ENCODE measurements around the gene LDLRAD4.

Gene LDLRAD4

DNA sequence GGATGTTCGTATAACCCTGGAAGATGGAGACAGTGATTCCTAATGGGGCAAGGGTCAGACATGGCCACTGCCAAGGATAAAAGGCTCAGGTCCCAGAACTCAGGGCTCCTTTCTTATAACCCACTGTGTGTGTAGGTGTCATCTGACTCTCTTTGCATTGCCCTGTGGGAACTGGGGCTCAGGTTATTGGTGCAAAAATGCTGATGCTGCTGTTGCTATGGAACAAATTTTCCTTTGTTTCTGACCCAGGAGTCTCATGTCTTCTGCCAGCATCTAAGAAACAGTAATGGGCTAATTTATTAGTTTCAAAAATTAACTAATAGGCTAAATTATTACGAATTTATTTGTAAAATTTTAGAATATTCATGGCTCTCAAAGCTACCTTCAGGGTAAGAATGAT, 24.3 kb upstream of the LDLRAD4 start:
- no peak overlapping the region for H3K4me3 ChIP-seq (ENCODE audit: low read depth in 1 of 5, low read length in 5 of 5)
- no peaks in the 10 kb centered on the region for H3K27me3 ChIP-seq (ENCODE audit: control insufficient read depth in 5 of 5, insufficient read depth in 4 of 5, low read length in 5 of 5)
- no peak overlapping the region for H3K27ac ChIP-seq (ENCODE audit: low read depth, low read length)
- no peak overlapping the region for H3K9ac ChIP-seq (ENCODE audit: low read length in 5 of 5)
- peaks cover 0 to 3% (median 0%) of the 10 kb centered on the region in 5 donors for H3K36me3 ChIP-seq (ENCODE audit: control insufficient read depth in 5 of 5, insufficient read depth in 5 of 5, low read length in 5 of 5)
- peaks cover 0 to 8% (median 2%) of the 10 kb centered on the region in 5 donors for H3K9me3 ChIP-seq (ENCODE audit: control insufficient read depth in 5 of 5, low read length in 5 of 5)
- peaks cover 0 to 21% (median 8%) of the 10 kb centered on the region in 5 donors for H3K4me1 ChIP-seq (ENCODE audit: control insufficient read depth in 5 of 5, insufficient read depth in 5 of 5, low read length in 5 of 5)

DNA sequence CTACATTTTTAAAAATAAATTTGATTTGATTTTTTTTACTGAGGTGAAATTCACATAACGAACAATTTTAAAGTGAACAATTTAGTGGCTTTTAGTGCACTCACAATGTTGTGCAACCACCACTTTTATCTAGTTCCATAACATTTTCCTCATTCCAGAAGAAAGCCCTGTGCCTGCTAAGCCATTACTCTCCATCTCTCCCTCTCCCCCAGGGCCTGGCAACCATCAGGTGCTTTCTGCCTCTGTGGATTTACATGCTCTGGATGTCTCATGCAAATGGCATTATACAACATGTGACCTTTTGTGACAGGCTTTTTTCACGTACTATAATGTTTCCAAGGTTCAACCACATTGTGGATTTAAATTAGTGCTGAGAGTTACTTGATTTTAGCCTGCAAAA, 19.9 kb upstream of the LDLRAD4 start:
- H3K9me3 ChIP-seq (ENCODE audit: control insufficient read depth in 5 of 5, low read length in 5 of 5): peaks cover 0 to 13% (median 9%) of the 10 kb centered on the region in 5 donors
- peaks cover 0 to 3% (median 0%) of the 10 kb centered on the region in 5 donors for H3K36me3 ChIP-seq (ENCODE audit: control insufficient read depth in 5 of 5, insufficient read depth in 5 of 5, low read length in 5 of 5)
- peaks cover 0 to 4% (median 0%) of the 10 kb centered on the region in 5 donors for H3K27me3 ChIP-seq (ENCODE audit: control insufficient read depth in 5 of 5, insufficient read depth in 4 of 5, low read length in 5 of 5)
- no peaks in the 10 kb centered on the region for H3K4me1 ChIP-seq (ENCODE audit: control insufficient read depth in 5 of 5, insufficient read depth in 5 of 5, low read length in 5 of 5)
- no peak overlapping the region for H3K4me3 ChIP-seq (ENCODE audit: low read depth in 1 of 5, low read length in 5 of 5)
- H3K27ac ChIP-seq (ENCODE audit: low read depth, low read length): no peak overlapping the region
- no peak overlapping the region for H3K9ac ChIP-seq (ENCODE audit: low read length in 5 of 5)

DNA sequence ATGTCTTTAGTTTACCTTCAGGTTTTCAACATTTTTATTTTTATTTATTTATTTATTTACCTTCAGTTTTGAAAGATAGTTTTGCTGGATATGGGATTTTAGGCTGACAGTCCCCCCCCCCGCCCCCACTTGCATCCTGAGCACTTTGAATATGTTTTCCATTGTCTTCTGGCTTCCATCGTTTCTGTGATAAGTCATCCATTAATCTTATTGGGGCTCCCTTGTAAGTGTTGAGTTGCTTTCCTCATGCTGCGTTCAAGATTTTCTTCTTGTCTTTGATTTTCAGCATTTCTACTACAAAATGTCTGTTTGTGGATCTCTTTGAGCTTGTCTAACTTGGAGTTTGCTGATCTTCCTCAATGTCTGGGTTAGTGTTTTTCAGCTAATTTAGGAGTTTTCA, 19.4 kb upstream of the LDLRAD4 start:
- H3K27me3 ChIP-seq (ENCODE audit: control insufficient read depth in 5 of 5, insufficient read depth in 4 of 5, low read length in 5 of 5): peaks cover 0 to 4% (median 0%) of the 10 kb centered on the region in 5 donors
- peaks cover 0 to 11% (median 9%) of the 10 kb centered on the region in 5 donors for H3K9me3 ChIP-seq (ENCODE audit: control insufficient read depth in 5 of 5, low read length in 5 of 5)
- no peak overlapping the region for H3K9ac ChIP-seq (ENCODE audit: low read length in 5 of 5)
- no peak overlapping the region for H3K4me3 ChIP-seq (ENCODE audit: low read depth in 1 of 5, low read length in 5 of 5)
- H3K4me1 ChIP-seq (ENCODE audit: control insufficient read depth in 5 of 5, insufficient read depth in 5 of 5, low read length in 5 of 5): no peaks in the 10 kb centered on the region
- H3K36me3 ChIP-seq (ENCODE audit: control insufficient read depth in 5 of 5, insufficient read depth in 5 of 5, low read length in 5 of 5): peaks cover 0 to 3% (median 0%) of the 10 kb centered on the region in 5 donors
- H3K27ac ChIP-seq (ENCODE audit: low read depth, low read length): no peak overlapping the region

DNA sequence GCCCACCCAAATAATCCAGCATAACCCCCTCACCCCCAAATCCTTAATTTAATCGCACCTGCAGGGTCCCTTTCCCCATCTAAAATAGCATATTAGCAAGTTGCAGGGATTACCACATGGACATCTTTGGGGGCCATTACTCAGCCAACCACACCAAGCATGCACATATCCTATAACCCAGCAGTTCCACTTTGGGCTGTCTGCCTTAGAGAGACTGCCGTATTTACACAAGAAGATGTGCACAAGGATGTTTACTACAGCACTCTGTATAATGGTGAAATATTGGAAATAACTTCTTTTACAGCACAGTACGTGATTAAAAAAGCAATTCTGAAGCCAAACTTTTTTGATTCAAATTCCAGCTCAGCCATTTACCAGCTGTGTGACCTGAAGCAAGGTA, 17.3 kb upstream of the LDLRAD4 start:
- peaks cover 0 to 3% (median 0%) of the 10 kb centered on the region in 5 donors for H3K36me3 ChIP-seq (ENCODE audit: control insufficient read depth in 5 of 5, insufficient read depth in 5 of 5, low read length in 5 of 5)
- peaks cover 0 to 4% (median 0%) of the 10 kb centered on the region in 5 donors for H3K27me3 ChIP-seq (ENCODE audit: control insufficient read depth in 5 of 5, insufficient read depth in 4 of 5, low read length in 5 of 5)
- H3K4me3 ChIP-seq (ENCODE audit: low read depth in 1 of 5, low read length in 5 of 5): no peak overlapping the region
- H3K27ac ChIP-seq (ENCODE audit: low read depth, low read length): no peak overlapping the region
- peaks cover 0 to 10% (median 9%) of the 10 kb centered on the region in 5 donors for H3K9me3 ChIP-seq (ENCODE audit: control insufficient read depth in 5 of 5, low read length in 5 of 5)
- no peak overlapping the region for H3K9ac ChIP-seq (ENCODE audit: low read length in 5 of 5)
- peaks cover 0 to 4% (median 0%) of the 10 kb centered on the region in 5 donors for H3K4me1 ChIP-seq (ENCODE audit: control insufficient read depth in 5 of 5, insufficient read depth in 5 of 5, low read length in 5 of 5)

DNA sequence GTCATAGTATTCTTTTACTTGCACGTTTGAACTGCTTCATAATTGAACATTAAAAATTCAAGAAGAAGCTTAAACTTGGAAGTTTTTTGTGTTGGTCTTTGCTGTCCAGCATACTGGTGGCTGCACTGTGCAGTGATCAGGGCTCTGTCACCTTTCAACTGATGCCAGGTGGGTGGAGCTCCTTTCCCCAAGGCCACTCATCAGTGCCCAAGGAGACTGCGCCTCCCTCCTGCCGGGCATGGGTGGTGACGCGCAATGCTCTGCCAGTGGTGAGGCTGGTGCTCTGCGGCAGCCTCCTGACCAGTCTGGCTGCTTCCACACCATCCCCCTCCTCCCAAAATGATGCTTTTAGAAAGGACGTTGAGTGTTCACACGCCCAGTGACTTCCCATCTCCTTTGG, 16.0 kb upstream of the LDLRAD4 start:
- peaks cover 0 to 3% (median 0%) of the 10 kb centered on the region in 5 donors for H3K36me3 ChIP-seq (ENCODE audit: control insufficient read depth in 5 of 5, insufficient read depth in 5 of 5, low read length in 5 of 5)
- peaks cover 0 to 4% (median 0%) of the 10 kb centered on the region in 5 donors for H3K4me1 ChIP-seq (ENCODE audit: control insufficient read depth in 5 of 5, insufficient read depth in 5 of 5, low read length in 5 of 5)
- H3K27me3 ChIP-seq (ENCODE audit: control insufficient read depth in 5 of 5, insufficient read depth in 4 of 5, low read length in 5 of 5): peaks cover 0 to 4% (median 0%) of the 10 kb centered on the region in 5 donors
- peaks cover 0 to 10% (median 9%) of the 10 kb centered on the region in 5 donors for H3K9me3 ChIP-seq (ENCODE audit: control insufficient read depth in 5 of 5, low read length in 5 of 5)
- H3K9ac ChIP-seq (ENCODE audit: low read length in 5 of 5): no peak overlapping the region
- no peak overlapping the region for H3K27ac ChIP-seq (ENCODE audit: low read depth, low read length)
- H3K4me3 ChIP-seq (ENCODE audit: low read depth in 1 of 5, low read length in 5 of 5): no peak overlapping the region

DNA sequence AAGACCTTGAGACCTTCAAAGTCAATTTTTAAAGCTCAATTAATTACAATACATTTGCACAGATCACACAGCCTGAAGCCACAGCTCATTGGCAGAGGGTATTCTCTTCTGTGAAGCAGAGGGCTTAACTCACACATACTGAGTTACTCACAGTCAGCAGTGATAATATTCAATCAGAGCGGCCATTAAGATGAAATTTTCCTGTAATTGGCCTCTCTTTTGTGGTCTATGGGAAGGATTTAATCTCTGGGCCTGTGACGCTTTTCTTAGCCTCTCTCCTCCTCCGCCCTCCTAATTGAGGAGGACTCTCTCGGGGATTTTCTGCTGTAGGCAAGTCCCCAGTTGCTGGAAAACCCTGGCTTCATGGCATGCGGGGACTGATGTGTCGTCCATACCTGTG, 12.3 kb upstream of the LDLRAD4 start:
- peaks cover 0 to 4% (median under 1%) of the 10 kb centered on the region in 5 donors for H3K4me1 ChIP-seq (ENCODE audit: control insufficient read depth in 5 of 5, insufficient read depth in 5 of 5, low read length in 5 of 5)

DNA sequence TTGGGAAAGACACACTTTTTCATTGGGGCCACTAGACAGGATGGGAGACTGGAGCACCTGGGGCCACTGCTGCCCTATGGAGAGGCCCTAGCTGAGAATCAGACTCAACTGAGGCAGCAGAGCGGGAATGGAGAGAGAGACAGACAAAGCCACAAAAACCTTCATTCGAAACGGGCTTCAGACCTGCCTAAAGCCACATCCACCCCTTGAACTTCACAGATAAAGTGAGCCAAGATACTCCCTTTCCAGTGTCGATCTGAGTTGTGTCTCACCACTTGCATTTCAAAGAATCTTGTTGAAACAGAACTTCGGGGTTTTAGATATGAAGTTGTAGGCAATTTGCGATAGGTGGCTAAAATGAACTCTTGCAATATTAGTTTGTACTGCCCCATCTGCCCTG, 11.3 kb upstream of the LDLRAD4 start:
- Histone ChIP-seq H3K4me1 (ENCODE audit: control insufficient read depth in 5 of 5, insufficient read depth in 5 of 5, low read length in 5 of 5) (peaks cover 0 to 6% (median 4%) of the 10 kb centered on the region in 5 donors), H3K9ac (ENCODE audit: low read length in 5 of 5) (no peak overlapping the region), H3K36me3 (ENCODE audit: control insufficient read depth in 5 of 5, insufficient read depth in 5 of 5, low read length in 5 of 5) (no peaks in the 10 kb centered on the region), H3K4me3 (ENCODE audit: low read depth in 1 of 5, low read length in 5 of 5) (no peak overlapping the region), H3K27me3 (ENCODE audit: control insufficient read depth in 5 of 5, insufficient read depth in 4 of 5, low read length in 5 of 5) (peaks cover 0 to 4% (median 0%) of the 10 kb centered on the region in 5 donors), H3K9me3 (ENCODE audit: control insufficient read depth in 5 of 5, low read length in 5 of 5) (no peaks in the 10 kb centered on the region), H3K27ac (ENCODE audit: low read depth, low read length) (no peak overlapping the region)

More for the DNA sequence above, 12.3 kb upstream of the LDLRAD4 start:
- Histone ChIP-seq H3K27ac (ENCODE audit: low read depth, low read length) (no peak overlapping the region), H3K27me3 (ENCODE audit: control insufficient read depth in 5 of 5, insufficient read depth in 4 of 5, low read length in 5 of 5) (peaks cover 0 to 4% (median 0%) of the 10 kb centered on the region in 5 donors), H3K9me3 (ENCODE audit: control insufficient read depth in 5 of 5, low read length in 5 of 5) (no peaks in the 10 kb centered on the region), H3K4me3 (ENCODE audit: low read depth in 1 of 5, low read length in 5 of 5) (no peak overlapping the region), H3K9ac (ENCODE audit: low read length in 5 of 5) (no peak overlapping the region), H3K36me3 (ENCODE audit: control insufficient read depth in 5 of 5, insufficient read depth in 5 of 5, low read length in 5 of 5) (no peaks in the 10 kb centered on the region)

DNA sequence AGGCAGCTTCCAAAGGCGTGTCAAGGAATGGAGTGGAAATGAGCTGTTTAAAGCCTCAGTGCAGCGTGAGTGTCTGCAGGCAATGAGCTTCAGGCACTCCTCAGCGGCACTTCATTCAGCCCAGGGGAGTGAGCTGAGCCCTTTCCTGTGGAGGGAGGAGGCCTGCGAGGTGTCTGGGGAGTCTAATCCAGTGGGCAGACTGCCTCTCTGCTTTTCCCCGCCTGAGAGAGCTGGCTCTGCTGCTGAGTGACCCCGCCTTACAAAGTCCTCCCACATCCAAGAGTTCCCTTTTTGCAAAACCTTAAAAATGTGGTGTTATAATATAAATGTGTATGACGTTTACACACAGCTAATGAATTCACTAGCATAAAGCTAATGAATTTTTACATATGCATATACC, 7.0 kb upstream of the LDLRAD4 start:
- H3K4me3 ChIP-seq (ENCODE audit: low read depth in 1 of 5, low read length in 5 of 5): no peak overlapping the region
- no peaks in the 10 kb centered on the region for H3K36me3 ChIP-seq (ENCODE audit: control insufficient read depth in 5 of 5, insufficient read depth in 5 of 5, low read length in 5 of 5)
- peaks cover 0 to 16% (median 6%) of the 10 kb centered on the region in 5 donors for H3K4me1 ChIP-seq (ENCODE audit: control insufficient read depth in 5 of 5, insufficient read depth in 5 of 5, low read length in 5 of 5)
- H3K27ac ChIP-seq (ENCODE audit: low read depth, low read length): no peak overlapping the region
- no peaks in the 10 kb centered on the region for H3K9me3 ChIP-seq (ENCODE audit: control insufficient read depth in 5 of 5, low read length in 5 of 5)
- H3K27me3 ChIP-seq (ENCODE audit: control insufficient read depth in 5 of 5, insufficient read depth in 4 of 5, low read length in 5 of 5): peaks cover 0 to 2% (median 0%) of the 10 kb centered on the region in 5 donors
- no peak overlapping the region for H3K9ac ChIP-seq (ENCODE audit: low read length in 5 of 5)

DNA sequence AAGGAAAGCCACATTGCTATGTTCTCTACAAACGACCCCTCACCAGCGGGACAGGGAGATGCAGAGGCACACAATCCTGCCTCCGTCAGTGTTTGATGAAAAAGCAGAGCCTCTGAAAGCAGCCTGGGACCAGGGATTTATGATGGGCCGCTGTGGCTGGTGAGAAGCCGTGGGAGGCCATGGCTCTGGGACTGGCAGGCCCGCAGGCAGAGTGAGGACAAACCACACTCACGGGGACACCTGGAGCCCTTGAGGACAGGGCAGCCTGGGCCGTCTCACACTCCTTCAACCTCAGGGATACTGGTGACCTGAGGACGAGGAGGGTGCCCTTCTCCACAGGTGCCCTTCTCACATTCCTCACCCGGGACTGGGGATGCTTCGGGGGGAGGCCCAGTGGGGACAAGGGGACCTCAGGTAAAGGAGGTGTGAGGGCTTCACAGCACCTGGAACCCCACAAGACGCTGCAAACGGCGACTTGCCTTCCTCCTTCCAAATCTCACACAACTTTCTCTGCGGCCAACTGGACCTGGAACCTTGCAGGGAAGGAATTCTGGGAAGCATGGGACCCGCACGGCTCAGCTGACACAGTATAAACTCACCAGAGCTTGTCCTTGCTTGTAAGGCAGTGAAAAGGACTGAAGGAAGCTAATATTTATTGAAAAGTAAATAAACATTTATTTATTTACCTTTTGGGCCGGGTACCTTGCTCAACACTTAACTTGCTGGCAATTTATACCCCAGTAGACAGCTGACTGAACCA, 5.3 kb upstream of the LDLRAD4 start:
- Histone ChIP-seq H3K36me3 (ENCODE audit: control insufficient read depth in 5 of 5, insufficient read depth in 5 of 5, low read length in 5 of 5) (no peaks in the 10 kb centered on the region), H3K4me1 (ENCODE audit: control insufficient read depth in 5 of 5, insufficient read depth in 5 of 5, low read length in 5 of 5) (peaks cover 0 to 26% (median 15%) of the 10 kb centered on the region in 5 donors), H3K9ac (ENCODE audit: low read length in 5 of 5) (no peak overlapping the region), H3K4me3 (ENCODE audit: low read depth in 1 of 5, low read length in 5 of 5) (no peak overlapping the region), H3K9me3 (ENCODE audit: control insufficient read depth in 5 of 5, low read length in 5 of 5) (no peaks in the 10 kb centered on the region), H3K27me3 (ENCODE audit: control insufficient read depth in 5 of 5, insufficient read depth in 4 of 5, low read length in 5 of 5) (peaks cover 0 to 2% (median 0%) of the 10 kb centered on the region in 5 donors), H3K27ac (ENCODE audit: low read depth, low read length) (no peak overlapping the region)

DNA sequence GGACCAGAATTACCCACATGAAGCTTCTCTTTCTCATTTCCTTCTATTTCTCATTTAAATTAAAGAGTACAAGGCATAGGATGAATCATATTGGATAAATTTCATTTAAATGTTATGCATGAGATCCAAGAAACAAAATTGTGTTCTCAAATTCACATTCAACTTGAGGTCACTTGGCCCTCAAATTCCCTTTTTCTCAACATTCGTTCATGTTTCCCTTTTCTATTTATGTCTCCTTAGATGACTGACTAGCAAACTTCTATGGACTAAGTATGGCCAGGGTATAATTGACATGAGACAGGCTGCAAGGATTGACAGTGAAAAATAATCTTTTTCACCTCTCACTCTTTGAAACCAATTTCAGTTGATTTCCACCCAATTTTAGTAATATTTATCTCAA, 4.0 kb upstream of the LDLRAD4 start:
- Histone ChIP-seq H3K27ac (ENCODE audit: low read depth, low read length) (no peak overlapping the region), H3K4me3 (ENCODE audit: low read depth in 1 of 5, low read length in 5 of 5) (no peak overlapping the region), H3K36me3 (ENCODE audit: control insufficient read depth in 5 of 5, insufficient read depth in 5 of 5, low read length in 5 of 5) (no peaks in the 10 kb centered on the region), H3K4me1 (ENCODE audit: control insufficient read depth in 5 of 5, insufficient read depth in 5 of 5, low read length in 5 of 5) (peaks cover 3 to 39% (median 28%) of the 10 kb centered on the region in 5 donors), H3K9me3 (ENCODE audit: control insufficient read depth in 5 of 5, low read length in 5 of 5) (no peaks in the 10 kb centered on the region), H3K9ac (ENCODE audit: low read length in 5 of 5) (no peak overlapping the region), H3K27me3 (ENCODE audit: control insufficient read depth in 5 of 5, insufficient read depth in 4 of 5, low read length in 5 of 5) (peaks cover 0 to 2% (median 0%) of the 10 kb centered on the region in 5 donors)
